ENCODE measurements around the gene MPLKIP. TPM values are rescaled to one million over a fixed set of nuclear protein-coding genes. Genes with fewer than 3 reads are reported as not detected.
"Not testable (repeated sequence)": the region's sequence is repeated elsewhere in the genome, so short reads cannot be mapped to it uniquely, and the experiment has no call there.

Gene MPLKIP
- total RNA-seq (2014; rRNA removed; shearing (Covaris generic); ENCODE audit: low replicate concordance): 30.7 and 56.3 TPM in 2 replicates

- H3K9me2 ChIP-seq (replicated peaks; ENCODE audit: insufficient read depth, low read length): no peaks in the 10 kb centered on the region
- peak within 1 kb of the TSS; percentile 86 for H3K27ac ChIP-seq (ENCODE audit: low read length)
- H3K4me3 ChIP-seq (ENCODE audit: low read length): peak within 1 kb of the TSS; percentile 98
- H2AFZ ChIP-seq (ENCODE audit: low read length): peak within 1 kb of the TSS; percentile 100
- peaks cover 18% of the 10 kb centered on the region for H3K4me1 ChIP-seq (ENCODE audit: low read length)
- peaks cover 47% of the 10 kb centered on the region for H3K79me2 ChIP-seq (ENCODE audit: low read length)
- H3K36me3 ChIP-seq (ENCODE audit: insufficient read depth, low read length): peaks cover 15% of the 10 kb centered on the region; the same call in 1 of the 2 replicates
- no peaks in the 10 kb centered on the region for H3K9me3 ChIP-seq (ENCODE audit: low read length)
- peak within 1 kb of the TSS; percentile 97 for H3K9ac ChIP-seq (ENCODE audit: low read length)
- H3K27me3 ChIP-seq (ENCODE audit: low read length): no peaks in the 10 kb centered on the region
- peak within 1 kb of the TSS; percentile 97 for H3K4me2 ChIP-seq (ENCODE audit: low read depth, low read length, poor library complexity, severe bottlenecking)
- peak; percentile 94 for DNase-seq
- H4K20me1 ChIP-seq (ENCODE audit: insufficient read depth, low read depth, low read length): no peaks in the 10 kb centered on the region
Measured at GRCh38 chr7:40134428-40135316, at the start of gene MPLKIP, which contains the start of gene SUGCT. Gene MPLKIP (minus strand): TSS chr7:40134622. CDS start chr7:40134567, 55 bp downstream. Gene SUGCT (plus strand): TSS chr7:40135005.

DNA sequence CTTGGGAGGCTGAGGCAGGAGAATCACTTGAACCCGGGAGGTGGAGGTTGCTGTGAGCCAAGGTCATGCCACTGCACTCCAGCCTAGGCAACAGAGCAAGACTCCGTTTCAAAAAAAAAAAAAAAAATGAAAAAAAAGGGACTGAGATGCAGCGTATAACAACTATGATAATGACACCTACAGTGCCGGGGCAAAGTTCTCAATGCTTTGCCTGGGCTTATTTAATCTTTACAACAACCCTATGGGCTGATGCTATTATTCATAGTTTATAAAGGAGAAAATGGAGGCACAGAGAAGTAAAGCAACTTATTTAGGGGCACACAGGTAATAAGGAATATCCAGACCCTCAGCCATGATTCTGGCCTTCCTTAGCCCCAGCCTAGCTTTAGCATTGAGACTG, 48.0 kb upstream of the MPLKIP start:
- H3K27me3 ChIP-seq (ENCODE audit: low read length): no peaks in the 10 kb centered on the region
- H2AFZ ChIP-seq (ENCODE audit: low read length): no peak overlapping the region
- no peaks in the 10 kb centered on the region for H4K20me1 ChIP-seq (ENCODE audit: insufficient read depth, low read depth, low read length)
- H3K9ac ChIP-seq (ENCODE audit: low read length): no peak overlapping the region
- no peaks in the 10 kb centered on the region for H3K79me2 ChIP-seq (ENCODE audit: low read length)
- H3K27ac ChIP-seq (ENCODE audit: low read length): no peak overlapping the region
- no peak overlapping the region for H3K4me3 ChIP-seq (ENCODE audit: low read length)
- H3K9me2 ChIP-seq (replicated peaks; ENCODE audit: insufficient read depth, low read length): no peaks in the 10 kb centered on the region
- DNase-seq: no peak
- H3K9me3 ChIP-seq (ENCODE audit: low read length): no peaks in the 10 kb centered on the region
- H3K4me2 ChIP-seq (ENCODE audit: low read depth, low read length, poor library complexity, severe bottlenecking): no peak overlapping the region
- no peaks in the 10 kb centered on the region for H3K4me1 ChIP-seq (ENCODE audit: low read length)
- H3K36me3 ChIP-seq (ENCODE audit: insufficient read depth, low read length): no peaks in the 10 kb centered on the region

- Histone ChIP-seq H3K79me2 (ENCODE audit: low read length) (no peaks in the 10 kb centered on the region), H3K4me2 (ENCODE audit: low read depth, low read length, poor library complexity, severe bottlenecking) (no peak overlapping the region), H3K4me1 (ENCODE audit: low read length) (no peaks in the 10 kb centered on the region), H3K9ac (ENCODE audit: low read length) (no peak overlapping the region), H4K20me1 (ENCODE audit: insufficient read depth, low read depth, low read length) (no peaks in the 10 kb centered on the region), H2AFZ (ENCODE audit: low read length) (no peak overlapping the region), H3K36me3 (ENCODE audit: insufficient read depth, low read length) (no peaks in the 10 kb centered on the region), H3K27me3 (ENCODE audit: low read length) (no peaks in the 10 kb centered on the region), H3K4me3 (ENCODE audit: low read length) (no peak overlapping the region), H3K9me3 (ENCODE audit: low read length) (no peaks in the 10 kb centered on the region), H3K9me2 (replicated peaks; ENCODE audit: insufficient read depth, low read length) (no peaks in the 10 kb centered on the region), H3K27ac (ENCODE audit: low read length) (no peak overlapping the region)
- no peak for DNase-seq
Measured at GRCh38 chr7:40177071-40177470, 42.6 kb upstream of the MPLKIP start.

- no peak overlapping the region for H3K9ac ChIP-seq (ENCODE audit: low read length)
- H3K36me3 ChIP-seq (ENCODE audit: insufficient read depth, low read length): no peaks in the 10 kb centered on the region
- no peaks in the 10 kb centered on the region for H3K79me2 ChIP-seq (ENCODE audit: low read length)
- H4K20me1 ChIP-seq (ENCODE audit: insufficient read depth, low read depth, low read length): no peaks in the 10 kb centered on the region
- no peaks in the 10 kb centered on the region for H3K9me3 ChIP-seq (ENCODE audit: low read length)
- no peaks in the 10 kb centered on the region for H3K4me1 ChIP-seq (ENCODE audit: low read length)
- no peaks in the 10 kb centered on the region for H3K9me2 ChIP-seq (replicated peaks; ENCODE audit: insufficient read depth, low read length)
- no peak overlapping the region for H3K27ac ChIP-seq (ENCODE audit: low read length)
- no peak overlapping the region for H3K4me2 ChIP-seq (ENCODE audit: low read depth, low read length, poor library complexity, severe bottlenecking)
- H3K4me3 ChIP-seq (ENCODE audit: low read length): no peak overlapping the region
- no peak for DNase-seq
- no peaks in the 10 kb centered on the region for H3K27me3 ChIP-seq (ENCODE audit: low read length)
- no peak overlapping the region for H2AFZ ChIP-seq (ENCODE audit: low read length)
Measured at GRCh38 chr7:40175725-40176510, 41.5 kb upstream of the MPLKIP start.

DNA sequence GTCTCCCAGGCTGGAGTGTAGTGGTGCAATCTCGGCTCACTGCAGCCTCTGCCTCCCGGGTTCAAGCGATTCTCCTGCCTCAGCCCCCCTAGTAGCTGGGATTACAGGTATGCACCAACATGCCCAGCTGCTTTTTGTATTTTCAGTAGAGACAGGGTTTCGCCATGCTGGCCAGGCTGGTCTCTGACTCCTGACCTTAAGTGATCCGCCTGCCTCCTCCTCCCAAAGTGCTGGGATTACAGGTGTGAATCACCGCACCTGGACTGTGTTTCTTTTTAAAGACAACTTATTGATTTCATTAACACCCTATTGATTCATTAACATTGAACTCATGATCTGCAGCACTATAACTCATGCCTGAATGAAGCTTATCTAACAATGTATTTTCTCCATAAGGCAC, 40.8 kb upstream of the MPLKIP start:
- H3K79me2 ChIP-seq (ENCODE audit: low read length); H3K27me3 ChIP-seq (ENCODE audit: low read length); H3K4me3 ChIP-seq (ENCODE audit: low read length); H3K4me2 ChIP-seq (ENCODE audit: low read depth, low read length, poor library complexity, severe bottlenecking); H2AFZ ChIP-seq (ENCODE audit: low read length); H3K9ac ChIP-seq (ENCODE audit: low read length); H3K36me3 ChIP-seq (ENCODE audit: insufficient read depth, low read length); DNase-seq; H4K20me1 ChIP-seq (ENCODE audit: insufficient read depth, low read depth, low read length); H3K27ac ChIP-seq (ENCODE audit: low read length); H3K4me1 ChIP-seq (ENCODE audit: low read length); H3K9me3 ChIP-seq (ENCODE audit: low read length); H3K9me2 ChIP-seq (replicated peaks; ENCODE audit: insufficient read depth, low read length): not testable (repeated sequence)

GRCh38 chr7:40173121-40173520, 38.7 kb upstream of the MPLKIP start:
- not testable (repeated sequence) for H4K20me1 ChIP-seq (ENCODE audit: insufficient read depth, low read depth, low read length); H3K9ac ChIP-seq (ENCODE audit: low read length); DNase-seq; H3K9me2 ChIP-seq (replicated peaks; ENCODE audit: insufficient read depth, low read length); H3K4me2 ChIP-seq (ENCODE audit: low read depth, low read length, poor library complexity, severe bottlenecking); H3K4me1 ChIP-seq (ENCODE audit: low read length); H3K36me3 ChIP-seq (ENCODE audit: insufficient read depth, low read length); H3K9me3 ChIP-seq (ENCODE audit: low read length); H3K79me2 ChIP-seq (ENCODE audit: low read length); H2AFZ ChIP-seq (ENCODE audit: low read length); H3K27ac ChIP-seq (ENCODE audit: low read length); H3K27me3 ChIP-seq (ENCODE audit: low read length); H3K4me3 ChIP-seq (ENCODE audit: low read length)

DNA sequence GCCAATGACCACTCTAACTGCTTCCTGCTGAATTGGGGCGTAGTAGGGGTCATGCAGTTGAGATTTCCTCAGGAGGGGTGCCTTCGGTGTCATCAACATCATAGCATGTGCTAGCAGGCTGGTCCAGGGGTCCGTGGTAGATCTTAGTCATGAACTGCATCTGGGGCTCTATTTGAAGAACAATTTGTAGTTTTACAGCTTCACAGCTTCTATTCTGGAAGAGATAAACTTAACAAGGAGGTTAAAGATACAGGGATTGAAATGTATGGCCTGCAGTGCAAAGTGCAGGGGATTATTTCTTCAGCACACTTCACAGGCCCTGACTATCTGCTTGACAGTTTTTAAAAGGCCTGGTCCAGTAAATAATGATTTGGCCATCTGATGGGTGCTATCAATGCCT, 33.8 kb upstream of the MPLKIP start:
- H3K9me2 ChIP-seq (replicated peaks; ENCODE audit: insufficient read depth, low read length); H3K27me3 ChIP-seq (ENCODE audit: low read length); H3K36me3 ChIP-seq (ENCODE audit: insufficient read depth, low read length); H3K9me3 ChIP-seq (ENCODE audit: low read length); H3K4me3 ChIP-seq (ENCODE audit: low read length); H3K27ac ChIP-seq (ENCODE audit: low read length); H3K4me2 ChIP-seq (ENCODE audit: low read depth, low read length, poor library complexity, severe bottlenecking); H4K20me1 ChIP-seq (ENCODE audit: insufficient read depth, low read depth, low read length); DNase-seq; H2AFZ ChIP-seq (ENCODE audit: low read length); H3K79me2 ChIP-seq (ENCODE audit: low read length); H3K9ac ChIP-seq (ENCODE audit: low read length); H3K4me1 ChIP-seq (ENCODE audit: low read length): not testable (repeated sequence)

DNA sequence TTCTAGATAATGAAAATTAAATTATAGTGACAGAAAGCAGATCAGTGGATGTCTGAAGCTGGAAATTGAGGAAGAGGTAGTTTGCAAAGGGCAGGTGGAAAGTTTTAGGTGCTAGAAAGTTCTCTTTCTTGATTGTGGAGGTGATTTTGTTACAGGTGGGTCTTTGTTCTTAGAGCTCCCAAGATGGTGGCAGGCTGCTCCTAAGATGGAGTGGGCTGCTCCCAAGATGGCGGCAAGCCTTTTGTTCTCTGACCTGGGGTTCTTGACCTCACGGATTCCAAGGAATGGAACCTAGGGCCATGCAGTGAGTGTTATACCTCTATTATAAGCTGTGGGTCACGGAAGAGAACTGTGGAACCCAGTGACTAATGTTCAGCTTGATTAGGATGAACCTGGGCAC, 32.9 kb upstream of the MPLKIP start:
- Histone ChIP-seq H3K4me2 (ENCODE audit: low read depth, low read length, poor library complexity, severe bottlenecking) (no peak overlapping the region), H3K79me2 (ENCODE audit: low read length) (no peaks in the 10 kb centered on the region), H3K4me3 (ENCODE audit: low read length) (no peak overlapping the region), H4K20me1 (ENCODE audit: insufficient read depth, low read depth, low read length) (no peaks in the 10 kb centered on the region), H3K27me3 (ENCODE audit: low read length) (no peaks in the 10 kb centered on the region), H3K9me3 (ENCODE audit: low read length) (no peaks in the 10 kb centered on the region), H3K4me1 (ENCODE audit: low read length) (no peaks in the 10 kb centered on the region), H2AFZ (ENCODE audit: low read length) (no peak overlapping the region), H3K9ac (ENCODE audit: low read length) (no peak overlapping the region), H3K27ac (ENCODE audit: low read length) (no peak overlapping the region), H3K9me2 (replicated peaks; ENCODE audit: insufficient read depth, low read length) (no peaks in the 10 kb centered on the region), H3K36me3 (ENCODE audit: insufficient read depth, low read length) (no peaks in the 10 kb centered on the region)
- DNase-seq: no peak
